Urinary bladder (tissue), 4 donors: Measurements from ENCODE around the gene CACNA1S. TPM values are rescaled to one million over a fixed set of nuclear protein-coding genes. Genes with fewer than 3 reads are reported as not detected.
A peak's percentile ranks its signal among the peaks of the same experiment; 100 is the strongest.

Source experiments
- DNase-seq: peaks from one replicate; pipeline ENCODE4 v3.0.0-alpha.2; 2015; ENCODE audit errors: extremely low spot score
- H3K27ac ChIP-seq: one replicate; pipeline ENCODE4 v1.5.1; 2013; ENCODE audit warnings: low read depth, mild to moderate bottlenecking, moderate library complexity
- H3K36me3 ChIP-seq: one replicate; pipeline ENCODE4 v1.6.1; 2013; ENCODE audit warnings: mild to moderate bottlenecking, moderate library complexity; ENCODE audit not compliant: insufficient read depth
- H3K4me1 ChIP-seq: one replicate; pipeline ENCODE4 v1.6.1; 2013; ENCODE audit warnings: mild to moderate bottlenecking, moderate library complexity; ENCODE audit not compliant: insufficient read depth
- H3K4me3 ChIP-seq: one replicate; pipeline ENCODE4 v1.5.1; 2013; ENCODE audit warnings: low read depth, low read length
- WGBS: extraction: QIAGEN DNeasy Blood & Tissue Kit; methylation state at CpG from one replicate; pipeline ENCODE4 v1.1.7; 2013; 5-methylcytosine and 5-hydroxymethylcytosine counted together
- polyA plus RNA-seq: library from polyadenylated mRNA; stranded (reverse); fragments of 200-250 nt; gene quantifications from one replicate; pipeline ENCODE4 v1.2.3, GENCODE V29; 2013
- total RNA-seq: library from RNA; depleted of rRNA; stranded (reverse); fragments of >200 nt; gene quantifications from one replicate; pipeline ENCODE4 v1.2.3, GENCODE V29; 2014
- donor health status: healthy with polysubstance abuse.
- donor health status: healthy.

CACNA1S gene
- total and polyA plus RNA-seq, 2 donors: 1.9 TPM; not detected in 1

- Histone ChIP-seq H3K4me3 (no peak overlapping the region), H3K4me1 (no peaks in the 10 kb centered on the region), H3K36me3 (peaks cover 2% of the 10 kb centered on the region), H3K27ac (no peak overlapping the region)
- DNase-seq: no peak
- 95% methylated on average over 6 of the region's 6 CpGs for WGBS
Measured at GRCh38 chr1:201134405-201134804, 22.2 kb upstream of the CACNA1S start.

GRCh38 chr1:201131398-201131797, 19.2 kb upstream of the CACNA1S start:
- Histone ChIP-seq H3K27ac (no peak overlapping the region), H3K36me3 (peaks cover 2% of the 10 kb centered on the region), H3K4me1 (no peaks in the 10 kb centered on the region), H3K4me3 (no peak overlapping the region)
- 74% methylated on average over 4 of the region's 4 CpGs for WGBS
- DNase-seq: no peak

GRCh38 chr1:201128962-201129361, 16.7 kb upstream of the CACNA1S start:
- WGBS: 95% methylated on average over 13 of the region's 13 CpGs

GRCh38 chr1:201128476-201128875, 16.2 kb upstream of the CACNA1S start:
- no peaks in the 10 kb centered on the region for H3K4me1 ChIP-seq
- 94% methylated on average over 9 of the region's 9 CpGs for WGBS
- no peaks in the 10 kb centered on the region for H3K36me3 ChIP-seq
- no peak overlapping the region for H3K27ac ChIP-seq
- no peak overlapping the region for H3K4me3 ChIP-seq
- DNase-seq: no peak

More at GRCh38 chr1:201128962-201129361, 16.7 kb upstream of the CACNA1S start:
- Histone ChIP-seq H3K36me3 (no peaks in the 10 kb centered on the region), H3K27ac (no peak overlapping the region), H3K4me1 (no peaks in the 10 kb centered on the region), H3K4me3 (no peak overlapping the region)
- no peak for DNase-seq

GRCh38 chr1:201127755-201128455, 15.7 kb upstream of the CACNA1S start:
- 93% methylated on average over 17 of the region's 17 CpGs for WGBS
- Histone ChIP-seq H3K36me3 (no peaks in the 10 kb centered on the region), H3K27ac (no peak overlapping the region), H3K4me1 (no peaks in the 10 kb centered on the region), H3K4me3 (no peak overlapping the region)
- DNase-seq: no peak

GRCh38 chr1:201126832-201127754, 14.9 kb upstream of the CACNA1S start, which contains the start of gene ASCL5:
Gene ASCL5, minus strand, starts transcription at chr1:201127184. Its CDS starts 11,812 bp downstream, at chr1:201115372.
- H3K36me3 ChIP-seq: no peaks in the 10 kb centered on the region
- no peaks in the 10 kb centered on the region for H3K4me1 ChIP-seq
- H3K27ac ChIP-seq: no peak within 1 kb of the TSS
- no peak for DNase-seq
- 71% methylated on average over 24 of the region's 24 CpGs for WGBS
- no peak within 1 kb of the TSS for H3K4me3 ChIP-seq

- H3K27ac ChIP-seq: no peak overlapping the region
- H3K4me1 ChIP-seq: no peaks in the 10 kb centered on the region
- H3K4me3 ChIP-seq: no peak overlapping the region
- WGBS: 70% methylated on average over 3 of the region's 3 CpGs
- no peaks in the 10 kb centered on the region for H3K36me3 ChIP-seq
- no peak for DNase-seq
Measured at GRCh38 chr1:201126463-201126831, 14.2 kb upstream of the CACNA1S start.

- Histone ChIP-seq H3K4me3 (no peak overlapping the region), H3K4me1 (no peaks in the 10 kb centered on the region), H3K27ac (no peak overlapping the region), H3K36me3 (no peaks in the 10 kb centered on the region)
- 65% methylated on average over 7 of the region's 7 CpGs for WGBS
- peak; percentile 40 for DNase-seq
Measured at GRCh38 chr1:201125800-201126199, 13.6 kb upstream of the CACNA1S start.

- no peak for DNase-seq
Measured at GRCh38 chr1:201125019-201125418, 12.8 kb upstream of the CACNA1S start.

GRCh38 chr1:201123866-201124265, 11.6 kb upstream of the CACNA1S start:
- 87% methylated on average over 1 of the region's 1 CpG for WGBS
- H3K36me3 ChIP-seq: no peaks in the 10 kb centered on the region
- no peaks in the 10 kb centered on the region for H3K4me1 ChIP-seq
- H3K4me3 ChIP-seq: no peak overlapping the region
- DNase-seq: no peak
- H3K27ac ChIP-seq: no peak overlapping the region

More at GRCh38 chr1:201125019-201125418, 12.8 kb upstream of the CACNA1S start:
- Histone ChIP-seq H3K36me3 (no peaks in the 10 kb centered on the region), H3K27ac (no peak overlapping the region), H3K4me3 (no peak overlapping the region), H3K4me1 (no peaks in the 10 kb centered on the region)
- WGBS: 77% methylated on average over 9 of the region's 9 CpGs

GRCh38 chr1:201122321-201122957, 10.2 kb upstream of the CACNA1S start:
- WGBS: 83% methylated on average over 10 of the region's 10 CpGs
- Histone ChIP-seq H3K4me1 (no peaks in the 10 kb centered on the region), H3K27ac (no peak overlapping the region), H3K36me3 (no peaks in the 10 kb centered on the region), H3K4me3 (no peak overlapping the region)
- DNase-seq: no peak

- Histone ChIP-seq H3K4me1 (no peaks in the 10 kb centered on the region), H3K27ac (no peak overlapping the region), H3K36me3 (no peaks in the 10 kb centered on the region), H3K4me3 (no peak overlapping the region)
- DNase-seq: no peak
- WGBS: 41% methylated on average over 14 of the region's 14 CpGs
Measured at GRCh38 chr1:201119206-201120197, 7.3 kb upstream of the CACNA1S start.

- 91% methylated on average over 2 of the region's 2 CpGs for WGBS
- no peaks in the 10 kb centered on the region for H3K4me1 ChIP-seq
- H3K4me3 ChIP-seq: no peak overlapping the region
- no peaks in the 10 kb centered on the region for H3K36me3 ChIP-seq
- DNase-seq: no peak
- no peak overlapping the region for H3K27ac ChIP-seq
Measured at GRCh38 chr1:201116091-201116490, 3.9 kb upstream of the CACNA1S start.
